ENCODE measurements around the gene NPTX1.

DNA sequence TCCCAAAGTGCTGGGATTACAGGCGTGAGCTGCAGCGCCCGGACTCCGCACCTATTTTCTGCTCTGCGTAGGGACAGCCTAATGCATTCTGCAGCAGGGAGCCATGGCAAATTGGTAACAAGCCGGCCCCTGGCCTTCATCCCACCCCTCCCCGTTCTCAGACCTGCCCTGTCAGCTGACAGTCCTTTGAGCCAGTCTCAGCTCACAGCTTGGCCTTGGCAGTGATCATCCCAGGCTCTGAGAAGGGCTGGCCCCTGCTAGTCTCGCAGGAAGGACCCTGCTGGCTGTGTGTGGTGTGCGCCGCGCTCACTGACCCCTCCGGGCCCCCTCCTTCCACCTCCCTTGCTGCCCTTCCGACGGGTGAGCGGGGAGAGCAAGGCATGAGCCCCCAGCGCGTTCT, 10.3 kb upstream of the NPTX1 start:
- TF ChIP-seq, protein P1, sequence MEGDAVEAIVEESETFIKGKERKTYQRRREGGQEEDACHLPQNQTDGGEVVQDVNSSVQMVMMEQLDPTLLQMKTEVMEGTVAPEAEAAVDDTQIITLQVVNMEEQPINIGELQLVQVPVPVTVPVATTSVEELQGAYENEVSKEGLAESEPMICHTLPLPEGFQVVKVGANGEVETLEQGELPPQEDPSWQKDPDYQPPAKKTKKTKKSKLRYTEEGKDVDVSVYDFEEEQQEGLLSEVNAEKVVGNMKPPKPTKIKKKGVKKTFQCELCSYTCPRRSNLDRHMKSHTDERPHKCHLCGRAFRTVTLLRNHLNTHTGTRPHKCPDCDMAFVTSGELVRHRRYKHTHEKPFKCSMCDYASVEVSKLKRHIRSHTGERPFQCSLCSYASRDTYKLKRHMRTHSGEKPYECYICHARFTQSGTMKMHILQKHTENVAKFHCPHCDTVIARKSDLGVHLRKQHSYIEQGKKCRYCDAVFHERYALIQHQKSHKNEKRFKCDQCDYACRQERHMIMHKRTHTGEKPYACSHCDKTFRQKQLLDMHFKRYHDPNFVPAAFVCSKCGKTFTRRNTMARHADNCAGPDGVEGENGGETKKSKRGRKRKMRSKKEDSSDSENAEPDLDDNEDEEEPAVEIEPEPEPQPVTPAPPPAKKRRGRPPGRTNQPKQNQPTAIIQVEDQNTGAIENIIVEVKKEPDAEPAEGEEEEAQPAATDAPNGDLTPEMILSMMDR (conservative IDR thresholded peaks at IDR 0.05 in 1 of 2, IDR thresholded peaks at IDR 0.05 in 1 of 2; ENCODE audit: extremely low read depth in 1 of 2, insufficient read depth in 1 of 2, low read depth in 1 of 2, low read length in 2 of 2), result no peak
- TF ChIP-seq EZH2 (IDR thresholded peaks at IDR 0.05; ENCODE audit: borderline replicate concordance, low read length), result no peak

Measured in mammary epithelial cell (primary cell).